CD4-positive, alpha-beta T cell treated with Interleukin-6 for 4 hours (primary cell): ENCODE results near the gene RPL39.
"Not testable (repeated sequence)": the region's sequence is repeated elsewhere in the genome, so short reads cannot be mapped to it uniquely, and the experiment has no call there.

Experiments
- DNase-seq: peaks from one replicate; pipeline ENCODE4 v3.0.0-alpha.2; 2020; ENCODE audit warnings: mixed read lengths

The RPL39 gene

DNA sequence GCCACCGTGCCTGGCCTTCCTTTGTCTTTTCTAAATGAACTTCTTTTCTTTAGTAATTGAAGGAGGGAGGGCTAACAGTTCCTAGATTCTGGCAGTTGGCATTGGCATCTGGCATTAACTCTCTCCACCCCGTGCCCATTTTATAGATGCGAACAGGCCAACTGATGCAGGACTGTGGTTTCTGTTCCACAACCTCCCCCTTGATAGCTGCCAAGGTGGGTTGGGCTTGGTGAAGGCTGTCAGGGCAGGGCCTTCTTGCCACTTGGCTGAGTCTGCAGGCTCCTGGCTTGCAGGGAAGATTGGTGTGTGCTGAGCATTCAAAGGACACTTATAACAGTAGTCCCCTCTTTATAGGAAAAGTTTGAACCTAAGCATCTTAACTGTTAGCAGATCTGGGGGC lies 28.7 kb downstream of the RPL39 start:
- DNase-seq = no peak

DNA sequence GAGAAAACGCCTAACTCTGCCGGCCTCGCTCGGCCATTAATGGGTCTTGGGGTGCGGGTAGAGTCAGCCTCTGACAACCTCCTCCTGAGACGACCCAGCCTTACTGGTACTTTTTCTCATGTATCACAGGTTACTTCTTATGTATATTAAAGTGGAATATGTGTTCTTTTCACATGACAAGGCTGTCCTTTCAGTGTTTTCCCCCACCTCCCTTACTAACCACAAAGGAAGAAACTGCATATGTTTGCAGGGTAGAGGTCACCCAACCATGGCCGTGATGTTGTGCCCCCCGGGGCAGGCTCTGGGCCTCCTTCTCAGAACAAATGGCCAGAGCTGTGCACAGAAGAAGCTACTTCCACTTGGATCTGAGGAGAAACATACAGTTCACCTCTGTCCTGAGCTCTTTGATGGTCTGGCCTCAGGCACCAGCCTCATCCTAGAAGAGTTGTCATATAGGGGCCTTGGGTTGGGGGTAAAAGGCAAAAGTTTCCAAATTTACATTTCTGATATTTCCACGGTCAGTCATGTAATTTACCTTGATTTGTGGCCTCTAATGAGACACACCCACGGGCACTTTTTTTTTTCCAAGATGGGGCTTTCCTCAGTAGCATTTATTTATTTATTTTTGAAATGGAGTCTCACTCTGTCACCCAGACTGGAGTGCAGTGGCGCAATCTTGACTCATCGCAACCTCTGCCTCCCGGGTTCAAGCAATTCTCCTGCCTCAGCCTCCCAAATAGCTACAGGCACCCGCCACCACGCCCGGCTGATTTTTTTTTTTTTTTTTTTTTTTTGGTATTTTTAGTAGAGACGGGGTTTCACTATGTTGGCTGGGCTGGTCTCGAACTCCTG lies 31.2 kb downstream of the RPL39 start:
- no peak for DNase-seq

DNA sequence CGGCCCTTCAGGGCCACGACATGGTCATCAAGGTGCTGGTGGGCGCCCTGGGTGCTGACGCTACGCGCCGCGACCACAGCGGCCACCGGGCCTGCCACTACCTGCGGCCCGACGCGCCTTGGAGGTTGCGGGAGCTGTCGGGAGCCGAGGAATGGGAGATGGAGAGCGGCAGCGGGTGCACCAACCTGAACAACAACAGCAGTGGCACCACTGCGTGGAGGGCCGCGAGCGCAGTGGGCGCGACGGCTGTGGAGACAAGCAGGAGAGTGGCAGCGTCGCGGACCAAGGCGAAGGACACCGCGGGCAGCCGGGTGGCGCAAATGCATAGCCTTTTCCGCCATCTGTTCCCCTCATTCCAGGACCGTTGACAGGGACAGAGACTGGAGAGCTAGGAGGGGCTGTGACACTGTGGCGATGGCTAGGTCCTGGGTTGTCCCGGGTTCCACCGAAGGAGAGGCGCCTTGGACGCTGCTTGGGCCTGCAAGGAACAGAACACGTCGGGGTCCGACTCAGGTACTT lies 32.1 kb downstream of the RPL39 start:
- no peak for DNase-seq

DNA sequence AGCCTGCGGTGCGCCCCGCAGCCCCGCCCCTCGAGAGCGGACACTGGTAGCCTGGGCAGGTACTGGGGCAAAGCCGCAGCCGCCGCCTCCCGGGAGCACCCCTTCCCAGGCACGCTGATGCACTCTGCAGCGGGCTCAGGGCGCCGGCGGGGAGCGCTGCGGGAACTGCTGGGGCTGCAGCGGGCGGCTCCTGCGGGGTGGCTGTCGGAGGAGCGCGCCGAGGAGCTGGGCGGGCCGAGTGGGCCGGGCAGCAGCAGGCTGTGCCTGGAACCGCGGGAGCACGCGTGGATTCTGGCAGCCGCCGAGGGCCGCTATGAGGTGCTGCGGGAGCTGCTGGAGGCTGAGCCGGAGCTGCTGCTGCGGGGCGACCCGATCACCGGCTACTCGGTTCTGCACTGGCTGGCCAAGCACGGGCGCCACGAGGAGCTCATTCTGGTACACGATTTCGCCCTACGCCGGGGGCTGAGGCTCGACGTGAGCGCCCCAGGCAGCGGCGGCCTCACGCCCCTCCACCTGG lies 32.6 kb downstream of the RPL39 start:
- DNase-seq = peak; percentile 48

DNA sequence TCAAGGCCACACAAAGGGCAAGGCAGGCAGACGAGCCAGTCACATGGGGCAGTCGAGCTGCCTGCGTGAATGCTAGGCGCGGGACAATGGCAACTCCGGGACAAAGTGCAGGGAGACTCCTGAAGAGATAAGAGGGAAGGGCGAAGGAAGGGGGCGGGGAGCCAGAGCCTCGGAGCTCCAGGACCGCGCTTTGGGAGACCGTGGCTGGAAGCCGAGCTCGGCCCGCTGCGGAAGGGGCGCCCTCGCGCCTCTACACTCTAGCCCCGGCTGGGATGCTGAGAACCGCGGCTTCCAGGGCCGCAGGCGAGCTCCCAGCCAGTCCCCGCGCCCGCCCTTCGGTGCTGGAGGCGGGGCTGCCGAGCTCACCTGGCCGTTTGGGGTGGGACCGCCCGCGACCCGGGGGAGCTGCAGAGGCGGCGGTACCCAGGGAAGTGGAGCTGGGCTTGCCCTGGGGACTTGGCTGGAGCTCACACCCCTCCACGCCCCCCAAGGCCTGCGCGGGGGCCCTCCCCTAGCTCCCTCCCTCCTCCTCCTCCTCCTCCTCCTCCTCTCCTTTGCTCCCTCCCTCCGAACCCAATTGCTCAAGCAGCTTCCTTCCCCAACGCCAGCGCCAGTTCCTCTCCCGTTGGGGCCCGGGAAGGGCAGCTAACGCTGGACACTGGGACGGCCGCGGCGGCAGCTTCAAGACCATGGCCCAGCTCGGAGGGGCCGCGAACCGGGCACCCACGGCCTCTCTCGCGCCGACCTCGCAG lies 33.3 kb downstream of the RPL39 start, which contains the start of gene SOWAHD:
TSS of gene SOWAHD (plus strand) at position 610 of the 752 bp plus-strand sequence. CDS start at position 690, 80 bp downstream.
- peak; percentile 45 for DNase-seq

DNA sequence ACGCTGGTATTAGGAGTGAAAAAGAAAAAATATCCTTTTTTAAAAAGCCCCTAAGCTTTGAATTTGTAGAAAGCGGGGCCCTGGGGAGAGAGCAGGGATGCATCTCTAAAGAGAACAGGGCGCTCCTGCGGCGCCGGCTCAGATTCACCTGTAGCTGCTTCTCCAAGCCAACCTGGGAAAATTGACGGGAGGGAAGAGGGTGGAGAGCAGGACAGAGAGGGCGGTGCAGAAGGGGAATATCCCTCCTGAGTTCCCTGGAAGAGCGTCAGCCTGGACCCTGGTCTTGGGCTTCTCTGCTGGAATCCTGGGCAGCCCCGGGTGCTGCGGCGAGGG lies 33.8 kb downstream of the RPL39 start:
- DNase-seq = no peak

DNA sequence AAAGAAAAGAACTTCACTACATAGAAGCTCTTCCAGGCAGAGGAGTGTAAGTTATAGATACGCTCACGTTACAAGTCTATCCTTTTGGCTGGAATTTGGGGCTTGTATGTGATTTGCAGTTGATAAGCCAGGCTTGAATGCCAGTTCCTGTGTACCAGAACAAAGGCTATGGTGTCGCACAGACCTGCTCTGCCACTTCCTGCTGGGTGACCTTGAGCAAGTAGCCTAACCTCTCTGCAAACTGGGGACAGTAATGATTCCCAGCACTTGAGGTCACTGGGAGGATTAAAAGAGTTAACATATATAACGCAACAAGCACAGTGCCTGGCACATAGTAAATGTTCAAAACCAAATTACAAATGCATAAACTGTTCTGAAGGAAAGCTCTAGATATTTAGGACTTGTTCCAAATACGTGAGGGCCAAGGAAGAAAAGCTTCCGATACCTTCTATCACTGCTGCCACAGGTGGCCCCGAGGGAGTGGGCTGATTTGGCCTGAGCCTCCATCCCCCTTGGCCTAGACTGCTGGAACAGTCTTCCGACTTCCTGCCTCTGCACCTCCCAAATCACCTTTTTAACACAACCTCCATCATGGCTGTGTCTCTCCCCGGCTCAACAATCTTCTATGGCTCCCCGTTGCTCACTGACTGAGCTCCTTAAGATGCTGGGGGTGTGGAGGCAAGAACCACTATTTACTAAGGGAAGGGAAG lies 34.3 kb downstream of the RPL39 start:
- DNase-seq = peak; percentile 21

DNA sequence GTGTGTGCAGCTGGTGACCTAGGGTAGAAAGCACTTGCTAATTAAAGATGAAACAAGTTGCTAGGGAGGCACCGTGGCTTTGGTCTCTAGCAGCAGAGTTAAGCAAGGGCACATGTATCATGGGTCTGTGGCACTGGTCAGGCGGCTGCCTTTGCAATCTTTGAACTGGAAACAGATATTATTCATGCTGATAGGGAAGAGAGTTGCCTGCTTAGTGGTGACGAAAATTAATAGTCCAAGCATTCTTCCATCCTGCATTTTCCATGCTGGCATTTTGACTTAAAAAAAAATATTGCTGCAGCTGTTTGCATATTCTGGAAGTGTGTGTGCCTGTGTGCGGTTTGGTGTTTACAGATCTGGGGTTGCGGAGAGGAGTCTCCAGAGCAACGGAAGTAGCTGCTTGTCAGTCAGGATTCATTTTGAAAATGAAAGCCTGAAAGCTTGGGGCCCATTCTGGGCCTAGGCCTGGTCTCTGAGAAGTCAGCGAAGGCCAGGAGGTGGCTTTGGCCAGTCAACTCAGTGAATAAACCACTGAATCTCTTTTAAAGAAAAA lies 35.4 kb downstream of the RPL39 start:
- peak; percentile 65 for DNase-seq

DNA sequence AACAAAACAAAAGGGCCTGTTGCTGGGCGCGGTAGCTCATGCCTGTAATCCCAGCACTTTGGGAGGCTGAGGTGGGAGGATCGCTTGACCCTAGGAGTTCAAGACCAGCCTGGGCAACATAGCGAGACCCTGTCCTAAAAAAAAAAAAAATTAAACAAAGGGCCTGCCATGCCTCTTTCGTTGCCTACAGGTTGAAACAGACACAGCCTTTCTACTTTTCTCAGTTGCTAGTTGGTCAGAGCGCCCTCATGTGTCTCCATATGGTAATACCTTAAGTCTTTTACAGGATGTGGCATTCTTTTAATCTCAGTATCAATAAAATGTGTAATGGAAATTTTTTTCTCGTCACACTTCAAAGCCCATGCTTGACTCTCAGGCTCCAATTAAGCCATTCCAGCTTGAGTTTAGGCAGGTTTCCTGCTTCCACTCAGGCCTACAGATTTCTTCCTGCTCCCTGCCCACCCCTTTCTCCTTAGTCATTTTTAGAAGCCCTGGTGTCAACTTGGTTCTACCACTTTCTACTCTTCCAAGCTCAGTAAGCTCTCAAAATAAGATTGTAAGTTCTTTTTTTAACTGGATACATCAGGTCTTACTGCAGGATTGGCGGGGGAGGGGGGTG lies 37.7 kb downstream of the RPL39 start:
- DNase-seq = peak; percentile 71

DNA sequence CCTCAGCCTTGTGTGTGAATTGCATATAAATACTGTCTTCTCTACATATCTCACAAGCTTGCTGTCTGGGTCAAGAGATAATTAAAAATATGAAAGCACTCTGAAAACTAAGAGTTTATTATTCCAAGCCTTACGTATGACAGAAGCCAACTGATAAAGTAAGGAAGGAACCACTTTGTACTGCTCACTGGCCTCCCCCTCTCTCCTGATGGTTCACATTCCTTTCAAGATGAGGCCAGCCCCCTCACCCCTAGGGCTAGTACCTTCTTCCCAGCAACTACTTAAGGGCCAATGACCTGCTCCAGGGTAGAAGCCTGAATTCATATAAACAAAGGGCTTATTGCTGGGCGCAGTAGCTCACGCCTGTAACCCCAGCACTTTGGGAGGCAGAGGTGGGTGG lies 38.4 kb downstream of the RPL39 start:
- no peak for DNase-seq

DNA sequence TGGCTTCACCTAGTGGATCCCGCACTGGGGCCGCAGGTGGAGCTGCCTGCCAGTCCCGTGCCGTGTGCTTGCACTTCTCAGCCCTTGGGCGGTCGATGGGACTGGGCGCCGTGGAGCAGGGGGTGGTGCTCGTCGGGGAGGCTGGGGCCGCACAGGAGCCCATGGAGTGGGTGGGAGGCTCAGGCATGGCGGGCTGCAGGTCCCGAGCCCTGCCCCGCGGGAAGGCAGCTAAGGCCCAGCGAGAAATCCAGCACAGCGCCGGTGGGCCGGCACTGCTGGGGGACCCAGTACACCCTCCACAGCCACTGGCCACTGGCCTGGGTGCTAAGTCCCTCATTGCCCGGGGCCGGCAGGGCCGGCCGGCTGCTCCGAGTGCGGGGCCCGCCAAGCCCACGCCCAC lies 40.7 kb downstream of the RPL39 start:
- DNase-seq = not testable (repeated sequence)

DNA sequence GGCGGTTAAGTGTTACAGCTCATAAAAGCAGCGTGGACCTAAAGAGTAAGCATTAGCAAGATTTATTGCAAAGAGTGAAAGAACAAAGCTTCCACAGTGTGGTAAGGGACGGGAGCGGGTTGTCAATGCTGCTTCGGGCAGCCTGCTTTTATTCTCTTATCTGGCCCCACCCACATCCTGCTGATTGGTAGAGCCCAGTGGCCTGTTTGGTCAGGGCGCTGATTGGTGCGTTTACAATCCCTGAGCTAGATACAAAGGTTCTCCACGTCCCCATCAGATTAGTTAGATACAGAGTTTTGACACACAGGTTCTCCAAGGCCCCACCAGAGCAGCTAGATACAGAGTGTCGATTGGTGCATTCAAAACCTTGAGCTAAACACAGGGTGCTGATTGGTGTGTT lies 41.3 kb downstream of the RPL39 start:
- DNase-seq = not testable (repeated sequence)

DNA sequence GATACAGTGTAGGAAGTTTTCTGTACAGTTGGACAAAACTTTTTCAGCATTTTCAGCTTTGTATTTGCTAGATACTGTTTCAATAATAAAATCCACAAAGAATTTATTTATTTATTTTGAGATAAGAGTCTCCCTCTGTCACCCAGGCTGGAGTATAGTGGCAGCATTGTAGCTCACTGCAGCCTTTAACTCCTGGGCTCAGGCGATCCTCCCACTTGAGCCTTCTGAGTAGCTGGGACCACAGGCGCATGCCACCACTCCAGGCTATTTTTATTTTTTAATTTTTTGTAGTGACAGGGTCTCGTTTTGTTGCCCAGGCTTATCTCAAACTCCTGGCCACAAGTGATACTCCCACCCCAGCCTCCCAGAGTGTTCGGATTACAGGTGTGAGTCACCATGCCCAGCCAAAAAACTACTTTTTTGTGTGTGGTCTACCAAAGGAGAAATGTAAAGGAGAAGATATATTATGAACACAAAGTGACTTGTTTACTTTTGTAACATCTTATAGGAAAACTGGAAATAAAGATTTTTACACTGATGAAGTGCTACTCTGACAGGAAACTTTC lies 46.1 kb downstream of the RPL39 start:
- DNase-seq = no peak

DNA sequence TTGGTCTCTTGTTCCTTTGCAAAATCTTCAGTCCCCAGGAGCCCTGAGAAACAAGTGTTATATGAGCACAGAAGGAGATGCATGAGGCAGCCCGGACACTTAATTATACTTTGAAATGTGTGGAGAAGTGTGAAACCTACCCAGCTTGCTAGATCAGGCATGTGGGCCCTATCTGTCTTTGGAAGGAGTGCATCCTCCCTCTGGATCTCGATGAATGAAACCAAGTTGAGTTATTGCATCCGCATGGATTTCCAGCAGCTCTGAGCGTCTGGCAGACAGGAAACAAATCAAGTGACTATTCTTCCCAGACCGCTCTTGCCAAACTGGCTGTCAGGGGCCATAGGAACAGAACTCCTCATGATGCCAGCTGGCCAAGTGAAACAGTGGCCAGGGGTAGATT lies 52.7 kb downstream of the RPL39 start:
- no peak for DNase-seq
